HG03442 (cell line): ENCODE results near the gene RNF223.
A peak's percentile ranks its signal among the peaks of the same experiment; 100 is the strongest.
"Not testable (repeated sequence)": the region's sequence is repeated elsewhere in the genome, so short reads cannot be mapped to it uniquely, and the experiment has no call there.

Experiments used
- ATAC-seq: cut with Tn5 transposase; IDR thresholded peaks from one replicate; pipeline ENCODE4 v1.9.1; 2021; ENCODE audit warnings: mild to moderate bottlenecking, moderate library complexity; ENCODE audit not compliant: unreplicated experiment

RNF223 gene

DNA sequence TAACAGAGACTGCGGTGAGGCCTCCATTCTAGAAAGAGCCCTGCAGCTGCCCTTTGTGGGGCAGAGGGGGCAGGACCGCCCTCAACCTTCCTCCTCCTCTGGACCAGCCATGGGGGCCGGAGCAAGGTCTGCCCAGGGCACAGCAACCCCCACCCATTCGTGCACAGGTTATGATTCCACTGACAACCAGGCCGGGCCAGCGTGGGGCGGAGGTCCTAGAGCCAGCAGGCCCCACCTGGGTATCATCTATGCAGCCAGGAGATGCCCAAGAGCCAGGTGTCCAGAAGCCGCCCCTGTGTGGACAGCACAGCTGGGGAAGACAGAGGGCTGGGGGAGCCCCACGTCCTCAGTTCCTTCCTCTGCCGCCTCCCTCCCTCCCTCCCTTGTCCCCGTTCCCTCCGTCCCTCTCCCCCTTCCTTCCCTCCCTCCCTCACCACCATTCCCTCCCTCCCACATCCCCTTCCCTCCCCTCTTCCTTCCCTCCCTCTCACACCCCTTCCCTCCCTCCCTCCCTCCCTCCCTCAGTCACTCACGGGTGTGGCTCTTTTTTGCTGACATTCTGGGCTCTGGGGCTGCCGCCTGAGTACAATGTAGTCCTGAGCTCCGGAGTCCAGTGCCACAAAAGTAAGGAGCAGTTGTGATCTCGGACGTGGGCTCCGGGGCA is 12.3 kb downstream of the RNF223 start:
- ATAC-seq: no peak

DNA sequence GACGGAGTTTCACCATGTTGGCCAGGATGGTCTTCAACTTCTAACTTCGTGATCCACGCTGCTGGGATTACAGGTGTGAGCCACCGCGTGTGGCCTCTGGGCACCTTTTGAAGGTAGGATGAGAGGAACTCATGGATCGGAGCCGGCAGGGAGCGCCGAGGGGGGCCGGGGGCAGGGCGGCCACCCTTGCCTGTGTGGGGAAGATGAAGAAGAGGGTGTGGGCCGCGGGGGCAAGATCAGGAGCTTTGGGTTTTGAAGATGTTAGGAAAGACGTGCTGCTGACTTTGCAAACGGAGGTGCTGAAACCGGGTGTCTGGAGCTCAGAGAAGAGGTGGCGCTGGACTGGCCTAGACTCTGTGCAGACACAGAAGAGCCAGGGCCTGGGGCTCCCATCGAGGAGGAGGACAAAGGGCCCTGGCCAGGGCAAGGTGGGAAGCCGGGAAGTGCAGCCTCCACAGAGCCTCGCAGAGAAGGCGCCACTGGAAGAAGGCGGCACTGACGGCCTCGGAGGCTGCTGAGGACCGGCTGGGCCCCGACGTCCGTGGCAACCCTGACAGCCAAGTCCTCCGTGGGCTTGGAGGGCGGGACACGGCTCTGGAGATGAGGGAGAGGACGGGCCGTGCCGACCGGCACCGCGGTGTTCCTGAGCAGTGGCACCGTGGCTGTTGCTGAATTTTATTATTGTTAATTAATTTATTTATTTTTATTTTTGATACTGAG is 13.7 kb downstream of the RNF223 start:
- no peak for ATAC-seq

DNA sequence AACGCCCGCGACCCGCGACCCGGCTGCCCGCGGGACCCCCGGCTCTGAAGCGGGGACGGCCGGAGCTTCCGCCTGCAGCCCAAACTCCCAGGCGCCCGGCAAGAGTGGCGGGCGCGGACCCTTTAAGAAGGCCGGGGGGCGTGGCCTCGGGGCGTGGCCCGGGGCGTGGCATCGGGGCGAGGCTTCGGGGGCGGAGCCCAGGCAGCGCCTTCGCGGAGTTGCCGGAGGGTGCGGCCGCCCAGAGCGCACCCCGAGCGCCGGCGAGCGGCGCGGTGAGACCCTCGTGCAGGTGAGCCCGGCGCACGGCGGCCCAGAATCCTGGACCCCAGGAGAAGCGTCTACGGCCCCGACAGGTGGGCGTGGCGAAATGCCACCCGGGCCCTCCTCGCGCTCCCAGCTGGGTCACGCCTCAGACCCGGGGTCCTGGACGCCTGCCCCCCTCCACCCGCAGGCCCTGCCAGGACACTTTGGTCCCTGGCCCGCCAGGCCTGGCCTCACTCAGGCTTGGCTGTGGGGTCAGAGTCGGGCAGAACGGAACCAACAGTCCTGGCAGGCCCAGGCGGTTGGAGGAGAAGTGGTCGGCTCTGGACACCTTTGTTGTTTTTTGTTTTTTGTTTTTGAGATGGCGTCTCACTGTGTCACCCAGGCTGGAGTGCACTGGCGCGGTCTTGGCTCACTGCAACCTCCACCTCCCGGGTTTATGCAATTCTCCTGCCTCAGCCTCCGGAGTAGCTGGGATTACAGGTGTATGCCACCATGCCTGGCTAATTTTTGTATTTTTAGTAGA is 14.4 kb downstream of the RNF223 start:
- ATAC-seq: peak; percentile 51

DNA sequence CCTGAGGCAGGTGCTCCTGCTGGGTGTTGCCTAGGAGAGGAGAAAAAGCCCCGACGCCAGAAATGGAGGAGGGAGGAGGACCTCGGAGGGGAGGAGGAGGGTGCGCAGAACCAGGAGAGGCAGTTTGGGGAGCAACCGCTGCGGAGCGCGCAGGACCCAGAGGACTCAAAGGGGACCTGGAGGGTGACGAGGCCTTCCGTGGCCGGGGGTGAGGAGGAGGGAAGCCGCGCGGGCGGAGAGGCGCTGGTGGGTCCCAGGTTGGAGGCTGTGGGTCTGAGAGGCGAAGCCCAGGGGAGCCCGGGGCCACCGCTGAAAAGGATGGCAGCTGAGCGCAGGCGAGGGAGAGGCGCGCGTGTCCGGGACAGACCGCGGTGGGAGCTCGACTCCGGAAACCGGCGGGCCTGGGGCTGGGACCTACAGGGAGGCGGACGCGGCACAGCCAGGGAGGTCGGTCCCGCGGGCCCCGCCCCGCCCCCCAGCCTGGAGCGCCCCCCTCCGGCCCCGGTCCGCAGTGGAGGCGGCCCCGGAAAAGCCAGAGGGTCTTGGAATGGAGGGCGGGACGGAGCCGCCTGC is 15.1 kb downstream of the RNF223 start:
- ATAC-seq: peak; percentile 26

DNA sequence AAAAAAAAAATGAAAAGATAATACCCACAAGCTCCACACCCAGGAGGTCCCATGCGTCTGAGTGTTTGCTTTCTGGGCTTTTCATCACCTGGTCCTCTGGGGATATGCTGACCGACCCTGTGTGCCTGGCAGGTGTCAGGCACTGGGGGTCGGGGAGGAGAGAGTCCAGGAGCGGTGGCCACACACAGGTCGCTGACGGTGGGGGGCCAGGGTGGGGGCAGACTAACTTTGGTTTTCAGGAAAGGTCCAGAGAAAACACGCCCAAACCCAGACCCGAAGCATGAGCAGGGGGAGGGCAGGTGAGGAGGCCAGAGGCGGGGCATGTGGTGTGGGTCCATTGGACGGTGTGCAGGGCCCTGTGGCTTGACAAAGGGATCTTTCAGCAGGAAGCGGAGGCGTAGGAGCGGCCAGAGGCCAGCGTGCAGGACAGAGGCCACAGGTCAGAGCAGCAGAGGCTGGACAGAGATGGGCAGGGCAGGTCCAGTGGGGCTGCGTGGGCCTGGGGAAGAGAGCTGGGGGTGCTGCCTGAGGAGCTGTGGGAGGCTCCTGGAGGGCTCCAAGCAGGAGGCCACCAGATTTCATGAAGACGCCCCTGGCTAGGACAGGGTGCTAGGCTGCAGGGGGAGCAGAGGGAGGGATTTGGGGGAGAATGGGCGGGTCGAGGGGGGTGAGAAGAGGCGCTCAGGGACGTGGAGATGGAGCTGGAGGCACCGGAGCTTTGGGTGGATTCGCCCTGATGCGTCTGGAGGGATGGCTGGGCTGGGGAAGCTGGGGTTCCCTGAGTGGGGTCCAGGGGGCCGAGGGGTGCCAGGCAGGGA is 15.8 kb downstream of the RNF223 start:
- no peak for ATAC-seq

DNA sequence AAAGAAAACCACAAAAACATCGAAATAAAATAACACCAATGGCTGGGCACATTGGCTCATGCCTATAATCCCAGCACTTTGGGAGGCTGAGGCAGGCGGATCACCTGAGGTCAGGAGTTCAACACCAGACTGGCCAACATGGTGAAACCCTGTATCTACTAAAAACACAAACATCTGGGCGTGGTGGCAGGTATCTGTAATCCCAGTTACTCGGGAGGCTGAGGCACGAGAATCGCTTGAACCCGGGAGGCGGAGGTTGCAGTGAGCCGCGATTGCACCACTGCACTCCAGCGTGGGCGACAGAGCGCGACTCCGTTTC is 16.4 kb downstream of the RNF223 start:
- not testable (repeated sequence) for ATAC-seq

DNA sequence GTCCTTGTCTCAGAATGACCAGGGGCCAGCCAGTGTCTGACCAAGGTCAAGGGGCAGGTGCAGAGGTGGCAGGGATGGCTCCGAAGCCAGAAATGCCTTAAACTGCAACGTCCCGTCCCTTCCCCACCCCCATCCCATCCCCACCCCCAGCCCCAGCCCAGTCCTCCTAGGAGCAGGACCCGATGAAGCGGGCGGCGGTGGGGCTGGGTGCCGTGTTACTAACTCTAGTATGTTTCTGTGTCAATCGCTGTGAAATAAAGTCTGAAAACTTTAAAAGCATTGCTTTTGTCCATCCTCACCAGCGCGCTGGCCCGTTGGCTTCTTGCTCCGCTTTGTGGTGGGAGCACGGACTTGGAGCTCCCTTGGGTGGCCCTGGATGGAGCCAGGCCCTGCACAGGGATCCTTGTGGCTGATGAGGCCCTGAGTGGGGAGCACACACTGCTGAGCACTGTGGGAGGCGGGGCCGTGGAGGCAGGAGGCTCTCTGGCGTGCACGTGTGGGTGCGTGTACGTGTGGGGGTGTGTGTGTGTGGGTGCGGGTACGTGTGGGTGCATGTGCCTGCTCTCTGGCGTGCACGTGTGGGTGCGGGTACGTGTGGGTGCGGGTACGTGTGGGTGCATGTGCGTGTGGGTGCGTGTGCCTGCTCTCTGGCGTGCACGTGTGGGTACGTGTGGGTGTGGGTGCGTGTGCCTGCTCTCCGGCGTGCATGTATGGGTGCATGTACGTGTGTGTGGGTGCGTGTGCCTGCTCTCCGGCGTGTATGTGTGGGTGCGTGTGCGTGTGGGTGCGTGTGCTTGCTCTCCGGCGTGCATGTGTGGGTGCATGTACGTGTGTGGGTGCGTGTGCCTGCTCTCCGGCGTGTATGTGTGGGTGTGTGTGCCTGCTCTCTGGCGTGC is 18.0 kb downstream of the RNF223 start:
- no peak for ATAC-seq

DNA sequence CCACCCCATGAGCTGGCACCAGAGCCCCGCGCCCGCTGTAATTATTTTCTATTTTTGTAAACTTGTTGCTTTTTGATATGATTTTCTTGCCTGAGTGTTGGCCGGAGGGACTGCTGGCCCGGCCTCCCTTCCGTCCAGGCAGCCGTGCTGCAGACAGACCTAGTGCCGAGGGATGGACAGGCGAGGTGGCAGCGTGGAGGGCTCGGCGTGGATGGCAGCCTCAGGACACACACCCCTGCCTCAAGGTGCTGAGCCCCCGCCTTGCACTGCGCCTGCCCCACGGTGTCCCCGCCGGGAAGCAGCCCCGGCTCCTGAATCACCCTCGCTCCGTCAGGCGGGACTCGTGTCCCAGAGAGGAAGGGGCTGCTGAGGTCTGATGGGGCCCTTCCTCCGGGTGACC is 19.1 kb downstream of the RNF223 start:
- ATAC-seq: no peak

DNA sequence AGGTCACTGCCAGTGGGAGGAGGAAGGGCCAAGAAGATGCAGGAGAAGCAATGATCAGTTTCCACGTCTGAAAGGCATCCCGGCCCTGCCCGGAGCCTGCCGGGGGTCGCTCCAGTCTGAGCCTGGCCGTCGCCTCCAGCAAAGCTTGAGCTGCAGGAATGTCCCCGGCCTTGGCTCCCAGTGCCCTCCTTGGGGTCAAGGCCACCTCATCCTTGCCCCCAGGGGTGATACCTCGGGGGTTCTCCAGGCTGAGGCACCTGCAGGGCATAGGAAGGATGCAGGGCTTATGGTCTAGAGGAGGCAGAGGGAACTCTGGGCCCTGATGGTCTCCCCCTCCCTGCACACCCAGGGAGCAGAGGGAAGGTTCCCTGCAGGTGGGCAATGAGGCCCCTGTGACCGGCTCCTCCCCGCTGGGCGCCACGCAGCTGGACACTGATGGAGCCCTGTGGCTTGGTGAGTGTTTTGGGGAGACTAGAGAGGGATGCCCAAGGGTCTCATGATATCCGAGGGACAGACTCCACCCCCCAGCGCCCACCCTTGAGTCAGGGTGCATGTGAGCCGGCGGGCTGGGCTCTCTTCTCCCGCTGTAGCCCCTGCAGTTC is 19.9 kb downstream of the RNF223 start:
- no peak for ATAC-seq

DNA sequence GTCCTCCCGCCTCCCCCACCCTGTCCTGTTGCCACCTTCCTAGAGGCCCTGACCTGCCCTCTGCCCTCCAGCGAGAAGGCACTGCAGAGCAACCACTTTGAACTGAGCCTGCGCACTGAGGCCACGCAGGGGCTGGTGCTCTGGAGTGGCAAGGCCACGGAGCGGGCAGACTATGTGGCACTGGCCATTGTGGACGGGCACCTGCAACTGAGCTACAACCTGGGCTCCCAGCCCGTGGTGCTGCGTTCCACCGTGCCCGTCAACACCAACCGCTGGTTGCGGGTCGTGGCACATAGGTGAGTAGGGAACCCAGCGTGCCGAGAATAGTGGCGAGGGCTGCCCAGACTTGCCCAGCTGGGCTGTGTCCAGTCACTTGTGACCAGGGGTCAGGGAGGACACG is 20.4 kb downstream of the RNF223 start:
- no peak for ATAC-seq

DNA sequence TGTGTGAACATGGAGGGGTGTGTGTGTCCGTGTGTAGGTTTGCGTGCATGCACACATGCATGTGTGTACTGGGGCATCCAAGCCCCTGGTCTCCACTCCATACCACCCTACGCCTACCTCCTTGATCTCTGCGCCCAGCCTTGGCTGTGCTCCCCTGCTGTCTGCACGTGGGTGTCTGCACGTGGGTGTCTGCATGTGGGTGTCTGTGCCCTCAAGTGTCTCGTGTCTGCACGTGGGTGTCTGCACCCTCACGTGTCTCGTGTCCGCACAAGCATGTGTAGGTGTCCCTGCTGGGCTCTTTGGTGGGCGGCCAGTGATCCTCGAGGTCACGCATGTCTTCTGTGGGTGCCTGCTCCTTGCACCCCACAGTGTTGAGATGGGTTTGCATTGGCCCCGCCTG is 21.1 kb downstream of the RNF223 start:
- ATAC-seq: no peak

DNA sequence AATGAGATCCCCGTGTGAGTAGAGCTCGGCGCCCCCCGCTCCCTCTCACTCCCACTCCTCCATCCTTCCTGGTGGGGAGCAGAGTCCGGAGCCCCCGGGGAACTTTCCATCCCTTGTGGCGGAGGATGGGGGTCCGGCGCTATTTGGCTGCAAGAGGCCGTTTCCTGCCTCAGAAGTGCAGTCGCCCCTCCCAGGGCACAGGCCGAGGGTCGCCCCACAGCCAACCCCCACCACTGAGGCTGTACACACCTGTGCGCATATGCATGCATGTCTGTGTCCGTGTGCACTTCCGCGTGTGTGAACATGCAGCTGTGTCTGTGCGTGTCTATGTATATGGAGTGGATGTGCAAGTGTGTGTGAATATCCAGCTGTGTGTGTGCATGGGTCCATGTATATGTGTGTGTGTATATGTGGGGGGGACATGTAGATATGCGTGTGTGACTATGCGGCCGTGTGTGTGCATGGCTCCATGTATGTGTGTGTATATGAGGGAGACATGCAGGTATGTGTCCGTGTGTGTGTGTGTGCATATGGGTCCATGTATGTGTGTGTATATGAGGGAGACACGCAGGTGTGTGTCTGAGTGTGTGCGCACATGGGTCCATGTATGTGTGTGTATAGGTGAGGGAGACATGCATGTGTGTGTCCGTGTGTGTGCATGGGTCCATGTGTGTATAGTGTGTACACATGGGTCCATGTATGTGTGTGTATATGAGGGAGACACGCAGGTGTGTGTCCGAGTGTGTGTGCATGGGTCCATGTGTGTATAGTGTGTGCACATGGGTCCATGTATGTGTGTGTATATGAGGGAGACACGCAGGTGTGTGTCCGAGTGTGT is 21.9 kb downstream of the RNF223 start:
- no peak for ATAC-seq

DNA sequence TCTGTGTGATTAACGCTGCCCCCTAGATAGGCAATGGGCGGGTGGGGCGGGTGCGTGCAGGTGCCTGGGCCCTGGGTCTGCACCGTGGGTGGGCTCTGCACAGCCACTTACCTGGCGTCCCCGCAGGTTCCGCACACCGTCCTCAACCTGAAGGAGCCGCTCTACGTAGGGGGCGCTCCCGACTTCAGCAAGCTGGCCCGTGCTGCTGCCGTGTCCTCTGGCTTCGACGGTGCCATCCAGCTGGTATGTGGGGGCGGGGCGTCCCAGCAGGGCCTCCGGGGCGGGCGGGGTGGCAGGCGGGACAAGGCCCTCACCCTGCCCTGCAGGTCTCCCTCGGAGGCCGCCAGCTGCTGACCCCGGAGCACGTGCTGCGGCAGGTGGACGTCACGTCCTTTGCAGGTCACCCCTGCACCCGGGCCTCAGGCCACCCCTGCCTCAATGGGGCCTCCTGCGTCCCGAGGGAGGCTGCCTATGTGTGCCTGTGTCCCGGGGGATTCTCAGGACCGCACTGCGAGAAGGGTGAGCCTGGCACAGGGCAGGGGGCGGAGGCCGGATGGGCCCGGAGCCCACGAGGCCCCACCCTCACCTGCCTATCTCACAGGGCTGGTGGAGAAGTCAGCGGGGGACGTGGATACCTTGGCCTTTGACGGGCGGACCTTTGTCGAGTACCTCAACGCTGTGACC is 22.8 kb downstream of the RNF223 start:
- no peak for ATAC-seq

DNA sequence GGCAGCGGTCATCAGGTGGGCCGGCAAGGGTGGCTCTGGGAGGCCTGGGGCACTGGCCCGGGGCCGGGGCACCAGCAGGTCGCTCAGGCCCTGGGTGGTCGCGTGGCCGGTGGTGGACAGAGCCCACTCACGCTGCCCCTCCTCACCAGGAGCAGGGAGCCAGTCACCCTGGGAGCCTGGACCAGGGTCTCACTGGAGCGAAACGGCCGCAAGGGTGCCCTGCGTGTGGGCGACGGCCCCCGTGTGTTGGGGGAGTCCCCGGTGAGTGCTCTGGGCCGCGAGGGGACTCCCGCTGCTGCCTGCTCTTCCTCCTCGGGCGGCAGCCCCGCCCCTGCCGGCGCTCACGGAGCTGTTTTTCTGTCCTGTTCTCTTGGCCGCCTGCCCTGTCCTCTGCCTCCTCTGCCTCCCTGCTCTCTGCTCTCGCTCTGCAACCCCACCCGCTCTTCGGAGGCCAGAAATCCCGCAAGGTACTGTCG is 23.5 kb downstream of the RNF223 start:
- no peak for ATAC-seq

DNA sequence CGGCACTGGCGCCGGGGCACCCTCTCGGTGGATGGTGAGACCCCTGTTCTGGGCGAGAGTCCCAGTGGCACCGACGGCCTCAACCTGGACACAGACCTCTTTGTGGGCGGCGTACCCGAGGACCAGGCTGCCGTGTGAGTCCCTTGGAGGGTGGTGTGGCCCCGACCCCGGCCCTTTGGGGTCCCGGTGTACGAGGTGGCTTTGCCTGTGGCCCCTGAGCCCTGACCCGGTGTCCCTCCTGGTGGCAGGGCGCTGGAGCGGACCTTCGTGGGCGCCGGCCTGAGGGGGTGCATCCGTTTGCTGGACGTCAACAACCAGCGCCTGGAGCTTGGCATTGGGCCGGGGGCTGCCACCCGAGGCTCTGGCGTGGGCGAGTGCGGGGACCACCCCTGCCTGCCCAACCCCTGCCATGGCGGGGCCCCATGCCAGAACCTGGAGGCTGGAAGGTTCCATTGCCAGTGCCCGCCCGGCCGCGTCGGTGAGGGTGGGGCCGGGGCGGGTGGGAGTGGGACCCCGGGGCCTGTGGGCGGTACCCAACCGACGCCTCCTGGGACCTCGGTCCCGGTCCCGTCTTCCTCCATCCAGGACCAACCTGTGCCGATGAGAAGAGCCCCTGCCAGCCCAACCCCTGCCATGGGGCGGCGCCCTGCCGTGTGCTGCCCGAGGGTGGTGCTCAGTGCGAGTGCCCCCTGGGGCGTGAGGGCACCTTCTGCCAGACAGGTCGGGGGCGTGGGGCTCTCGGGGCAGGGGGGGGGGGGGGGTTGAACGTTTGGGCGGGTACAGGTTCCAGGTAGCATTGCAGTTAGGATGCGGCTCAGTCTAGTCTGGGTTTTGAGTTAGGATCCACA is 24.6 kb downstream of the RNF223 start:
- ATAC-seq: no peak

DNA sequence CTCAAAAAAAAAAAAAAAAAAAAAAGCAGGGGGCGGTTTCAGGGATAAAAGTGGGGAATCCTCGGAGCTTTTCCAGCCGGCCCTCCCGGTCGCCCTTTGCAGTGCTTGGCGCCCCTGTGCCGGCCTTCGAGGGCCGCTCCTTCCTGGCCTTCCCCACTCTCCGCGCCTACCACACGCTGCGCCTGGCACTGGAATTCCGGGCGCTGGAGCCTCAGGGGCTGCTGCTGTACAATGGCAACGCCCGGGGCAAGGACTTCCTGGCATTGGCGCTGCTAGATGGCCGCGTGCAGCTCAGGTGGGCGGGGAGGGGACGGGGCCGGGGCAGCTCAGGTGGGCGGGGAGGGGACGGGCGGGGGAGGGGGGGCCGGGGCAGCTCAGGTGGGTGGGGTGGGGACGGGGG is 25.3 kb downstream of the RNF223 start:
- no peak for ATAC-seq

DNA sequence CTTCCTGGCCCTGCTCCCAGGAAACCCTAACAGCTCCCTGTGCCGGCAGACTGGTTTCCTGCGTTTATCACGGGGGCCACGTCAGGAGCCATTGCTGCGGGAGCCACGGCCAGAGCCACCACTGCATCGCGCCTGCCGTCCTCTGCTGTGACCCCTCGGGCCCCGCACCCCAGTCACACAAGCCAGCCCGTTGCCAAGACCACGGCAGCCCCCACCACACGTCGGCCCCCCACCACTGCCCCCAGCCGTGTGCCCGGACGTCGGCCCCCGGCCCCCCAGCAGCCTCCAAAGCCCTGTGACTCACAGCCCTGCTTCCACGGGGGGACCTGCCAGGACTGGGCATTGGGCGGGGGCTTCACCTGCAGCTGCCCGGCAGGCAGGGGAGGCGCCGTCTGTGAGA is 26.1 kb downstream of the RNF223 start:
- no peak for ATAC-seq
